ENCODE results near the gene PRKN.

DNA sequence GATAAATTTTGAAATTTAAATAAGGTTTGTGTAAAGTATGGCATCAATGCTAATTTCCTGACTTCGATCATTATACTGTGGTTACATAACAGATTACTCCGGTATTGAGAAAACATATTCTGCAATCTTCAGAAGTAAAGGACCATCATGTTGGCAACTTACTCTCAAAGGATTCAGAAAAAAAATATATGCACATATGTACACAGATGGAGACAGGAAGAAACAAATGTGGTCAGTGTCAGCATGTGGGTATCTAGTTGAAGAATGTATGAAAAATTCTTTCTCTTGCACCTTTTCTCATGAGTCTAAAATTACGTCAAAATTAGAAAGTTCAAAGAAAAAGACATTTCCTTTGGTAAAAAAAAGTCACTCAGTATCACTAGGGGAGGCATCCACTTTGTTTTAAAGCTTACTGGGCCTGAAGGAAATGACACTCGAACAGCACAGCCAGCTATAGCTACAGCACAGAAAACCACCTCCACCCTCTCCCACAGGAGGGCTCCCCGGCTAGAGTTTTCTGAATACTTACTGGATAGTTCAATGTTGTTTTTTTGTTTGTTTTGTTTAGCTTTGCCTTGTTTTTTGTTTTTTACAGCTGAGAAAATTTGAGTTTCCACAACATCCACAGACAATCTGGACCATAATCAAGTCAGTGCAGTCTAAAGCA lies 1136.5 kb downstream of the PRKN start:
- TF ChIP-seq POLR2AphosphoS5 (IDR thresholded peaks at IDR 0.05; ENCODE audit: insufficient read depth in 1 of 2, low read depth in 1 of 2) (no peak), POLR2A (IDR thresholded peaks at IDR 0.05) (no peak)
- TF ChIP-seq, protein P1, sequence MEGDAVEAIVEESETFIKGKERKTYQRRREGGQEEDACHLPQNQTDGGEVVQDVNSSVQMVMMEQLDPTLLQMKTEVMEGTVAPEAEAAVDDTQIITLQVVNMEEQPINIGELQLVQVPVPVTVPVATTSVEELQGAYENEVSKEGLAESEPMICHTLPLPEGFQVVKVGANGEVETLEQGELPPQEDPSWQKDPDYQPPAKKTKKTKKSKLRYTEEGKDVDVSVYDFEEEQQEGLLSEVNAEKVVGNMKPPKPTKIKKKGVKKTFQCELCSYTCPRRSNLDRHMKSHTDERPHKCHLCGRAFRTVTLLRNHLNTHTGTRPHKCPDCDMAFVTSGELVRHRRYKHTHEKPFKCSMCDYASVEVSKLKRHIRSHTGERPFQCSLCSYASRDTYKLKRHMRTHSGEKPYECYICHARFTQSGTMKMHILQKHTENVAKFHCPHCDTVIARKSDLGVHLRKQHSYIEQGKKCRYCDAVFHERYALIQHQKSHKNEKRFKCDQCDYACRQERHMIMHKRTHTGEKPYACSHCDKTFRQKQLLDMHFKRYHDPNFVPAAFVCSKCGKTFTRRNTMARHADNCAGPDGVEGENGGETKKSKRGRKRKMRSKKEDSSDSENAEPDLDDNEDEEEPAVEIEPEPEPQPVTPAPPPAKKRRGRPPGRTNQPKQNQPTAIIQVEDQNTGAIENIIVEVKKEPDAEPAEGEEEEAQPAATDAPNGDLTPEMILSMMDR (IDR thresholded peaks at IDR 0.05), result no peak
